GM18499 (cell line): Measurements from ENCODE around the gene SMAP1.
A peak's percentile ranks its signal among the peaks of the same experiment; 100 is the strongest.

Experiments
- ATAC-seq: cut with Tn5 transposase; IDR thresholded peaks from one replicate; pipeline ENCODE4 v1.9.1; 2021; ENCODE audit warnings: moderate number of reproducible peaks; ENCODE audit not compliant: insufficient read depth, unreplicated experiment

Gene SMAP1

GRCh38 chr6:70834520-70834919 is 166.8 kb downstream of the SMAP1 start:
- no peak for ATAC-seq

DNA sequence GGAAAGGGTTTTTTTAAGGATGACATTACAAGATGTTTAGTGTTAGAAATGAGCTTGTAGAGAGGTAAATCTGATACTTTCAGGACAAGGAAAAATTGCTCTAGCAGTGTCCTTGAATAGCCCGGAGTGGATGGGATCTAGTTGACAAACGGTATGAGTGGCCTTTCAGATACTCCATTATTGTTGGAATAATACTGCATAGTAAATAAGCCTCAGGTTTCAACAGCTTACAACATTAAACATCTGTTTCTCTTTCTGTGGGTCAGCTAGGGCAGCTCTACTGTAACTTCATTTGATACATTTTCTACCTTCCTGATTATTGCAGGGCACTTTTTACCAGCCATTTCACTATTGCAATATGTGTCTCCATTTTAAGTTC is 171.2 kb downstream of the SMAP1 start:
- ATAC-seq, result no peak

- no peak for ATAC-seq
Measured at GRCh38 chr6:70839286-70840266, 171.9 kb downstream of the SMAP1 start.

- ATAC-seq, result no peak
Measured at GRCh38 chr6:70841112-70841511, 173.4 kb downstream of the SMAP1 start.

- no peak for ATAC-seq
Measured at GRCh38 chr6:70842541-70842940, 174.9 kb downstream of the SMAP1 start.

DNA sequence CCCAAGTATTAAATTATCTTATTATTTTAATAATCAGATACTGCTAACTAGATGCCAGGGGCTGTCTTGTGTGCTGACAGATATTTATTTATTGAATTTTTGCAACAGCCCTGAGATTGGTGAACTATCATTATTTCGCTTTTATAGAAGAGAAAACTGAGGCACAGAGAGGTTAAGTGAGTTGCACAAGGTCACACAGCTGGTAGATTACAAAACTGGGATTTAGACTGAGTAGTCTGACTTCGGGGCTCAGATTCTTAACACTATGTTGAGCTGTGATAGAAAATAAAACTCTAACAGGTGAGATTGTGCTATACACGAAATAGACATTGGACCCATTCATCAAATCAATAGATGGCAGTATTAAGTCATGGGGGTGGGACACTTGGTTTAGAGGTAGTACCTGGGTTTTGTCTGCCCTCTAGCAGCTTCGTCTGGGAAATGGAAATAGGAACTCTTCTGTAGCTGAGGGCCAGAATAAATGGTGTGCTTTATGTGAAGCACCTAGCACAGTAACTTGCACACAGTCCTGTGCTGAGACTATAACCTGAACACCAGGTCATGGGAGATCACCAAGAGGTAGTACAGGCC is 175.7 kb downstream of the SMAP1 start:
- no peak for ATAC-seq

DNA sequence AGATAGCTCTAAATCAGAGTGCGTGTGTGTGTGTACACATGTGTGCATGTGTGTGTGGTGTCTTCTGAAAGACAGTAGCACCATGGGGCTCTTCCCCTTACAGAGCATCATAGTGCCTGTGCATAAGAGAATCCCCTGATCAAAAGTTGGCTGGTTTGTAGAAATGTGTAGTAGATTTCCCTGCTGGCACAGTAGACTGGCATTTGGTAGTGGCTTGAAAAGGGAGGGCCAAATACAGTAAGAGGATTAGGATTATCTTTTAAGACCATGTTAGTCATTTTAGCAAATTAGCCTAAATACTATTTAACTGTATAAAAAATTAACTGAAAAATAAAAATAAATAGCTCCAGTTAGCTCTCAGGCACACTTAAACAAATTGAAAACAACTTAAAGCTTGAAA is 176.6 kb downstream of the SMAP1 start:
- ATAC-seq, result no peak

- ATAC-seq, result no peak
Measured at GRCh38 chr6:70846207-70846835, 178.6 kb downstream of the SMAP1 start.

DNA sequence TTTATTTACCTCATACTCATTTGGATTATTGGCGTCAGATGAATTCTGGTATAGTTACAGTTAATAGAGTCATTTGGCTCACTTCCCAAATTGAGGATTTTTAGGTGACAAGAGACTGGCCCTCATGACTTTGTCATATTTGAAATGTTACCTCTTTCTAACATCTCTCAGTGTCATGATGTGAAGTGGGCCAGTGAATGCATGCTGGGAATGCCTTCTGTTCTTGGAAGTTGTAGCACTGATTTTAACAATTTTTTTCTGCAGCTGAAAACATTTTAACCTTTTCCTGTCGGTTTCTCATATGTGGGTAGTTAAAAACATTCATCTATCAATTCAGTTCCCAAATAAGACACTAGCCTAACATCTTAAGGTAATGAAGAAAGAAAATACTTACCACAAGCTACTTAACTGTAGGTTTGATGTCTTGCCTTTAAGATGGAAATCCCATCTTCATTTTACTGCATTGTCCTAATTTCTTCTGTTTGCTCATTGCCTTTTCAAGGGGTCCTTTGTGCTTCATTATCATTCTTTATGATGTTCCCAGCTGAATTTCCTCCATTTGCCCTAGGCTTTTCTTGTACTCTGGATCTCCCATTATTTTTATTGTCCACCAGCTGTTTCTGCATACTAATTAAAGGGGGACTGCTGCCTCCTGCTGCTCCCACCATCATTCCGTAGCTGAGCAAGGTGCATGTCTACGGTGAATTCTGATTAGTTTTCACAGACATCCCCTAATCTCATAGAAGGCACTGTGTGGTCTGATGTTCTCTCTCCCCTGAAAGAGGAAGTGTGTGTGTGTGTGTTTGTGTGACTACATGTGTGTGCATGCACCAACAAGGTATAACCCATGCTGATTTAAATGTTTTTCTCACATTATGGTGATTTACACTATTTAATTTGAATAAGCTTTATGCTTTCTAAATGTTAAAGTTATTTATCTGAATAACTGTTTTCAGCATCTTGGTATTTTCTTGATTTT is 179.7 kb downstream of the SMAP1 start:
- no peak for ATAC-seq

DNA sequence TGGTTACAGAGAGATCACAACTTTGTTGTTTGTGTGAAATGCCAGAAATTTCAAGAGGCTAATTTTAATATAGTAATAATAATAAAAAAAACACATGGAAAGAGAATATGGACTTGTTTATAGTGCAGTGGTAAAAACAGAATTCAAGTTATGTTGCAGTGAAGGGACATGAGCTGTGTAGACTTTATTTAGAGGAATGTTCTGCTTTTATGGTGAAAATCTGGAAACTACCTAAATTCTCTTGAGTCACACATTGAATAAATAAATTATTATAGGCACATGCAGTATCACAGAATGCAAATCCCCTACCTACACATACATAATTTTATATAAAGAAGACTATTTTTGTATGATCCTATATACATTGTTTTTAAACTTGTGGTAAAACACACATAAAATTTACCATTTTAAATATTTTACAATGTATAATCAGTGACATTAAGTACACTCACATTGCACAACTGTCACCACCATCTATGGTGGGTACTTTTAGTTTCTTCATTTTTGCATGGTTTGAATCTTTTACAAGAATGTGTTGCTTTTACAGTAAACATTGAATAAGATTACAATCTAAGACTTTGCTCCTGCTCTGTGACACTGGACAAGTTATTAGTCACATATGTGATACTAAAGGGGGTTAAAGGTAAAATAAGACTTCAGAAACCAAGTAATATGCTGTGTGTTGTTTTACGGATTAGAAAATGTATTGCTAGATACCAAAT is 181.8 kb downstream of the SMAP1 start:
- no peak for ATAC-seq

- ATAC-seq, result no peak
Measured at GRCh38 chr6:70852667-70853246, 185.1 kb downstream of the SMAP1 start.

- peak; percentile 100 for ATAC-seq
Measured at GRCh38 chr6:70857387-70858077, 189.8 kb downstream of the SMAP1 start.

- no peak for ATAC-seq
Measured at GRCh38 chr6:70860045-70860444, 192.4 kb downstream of the SMAP1 start.

DNA sequence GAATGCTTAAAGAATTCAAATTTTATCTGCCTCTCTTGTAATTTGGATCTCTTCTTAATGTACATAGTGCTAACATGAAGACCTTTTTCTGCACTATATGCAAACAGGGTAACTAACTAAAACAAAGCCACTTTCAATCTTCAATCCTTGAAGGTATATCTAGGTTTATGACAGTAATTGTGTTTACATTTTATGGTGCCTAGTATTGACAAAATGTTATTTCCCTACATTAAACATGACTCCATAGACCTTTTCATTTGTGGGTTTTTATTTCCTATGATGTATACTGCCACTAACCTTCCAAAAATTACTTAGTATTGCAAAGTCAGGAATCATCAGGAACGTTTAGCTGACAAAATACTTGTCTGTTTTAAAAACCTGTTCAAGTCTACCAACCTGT is 193.2 kb downstream of the SMAP1 start:
- ATAC-seq, result no peak

DNA sequence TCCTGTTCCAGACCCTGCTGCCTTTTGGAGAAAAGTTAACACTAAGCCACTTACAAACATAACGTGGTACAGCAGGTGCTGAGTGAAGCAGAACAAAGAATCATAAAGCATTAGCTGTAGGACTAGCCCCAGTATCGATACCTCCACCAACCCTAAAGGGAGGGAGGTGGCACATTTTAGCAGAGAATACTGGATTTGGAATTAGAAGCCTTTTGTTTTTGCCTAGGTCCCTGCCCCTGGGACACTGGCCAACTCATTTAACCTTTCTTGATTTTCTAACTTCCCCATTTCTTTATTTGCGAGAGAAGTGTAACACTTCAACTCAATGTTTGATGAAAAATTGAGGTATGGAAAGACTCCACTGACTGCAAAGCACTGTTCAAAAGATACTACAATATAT is 195.7 kb downstream of the SMAP1 start:
- no peak for ATAC-seq

GRCh38 chr6:70864401-70864800 is 196.7 kb downstream of the SMAP1 start:
- ATAC-seq, result no peak

- ATAC-seq, result no peak
Measured at GRCh38 chr6:70872469-70872868, 204.8 kb downstream of the SMAP1 start.

DNA sequence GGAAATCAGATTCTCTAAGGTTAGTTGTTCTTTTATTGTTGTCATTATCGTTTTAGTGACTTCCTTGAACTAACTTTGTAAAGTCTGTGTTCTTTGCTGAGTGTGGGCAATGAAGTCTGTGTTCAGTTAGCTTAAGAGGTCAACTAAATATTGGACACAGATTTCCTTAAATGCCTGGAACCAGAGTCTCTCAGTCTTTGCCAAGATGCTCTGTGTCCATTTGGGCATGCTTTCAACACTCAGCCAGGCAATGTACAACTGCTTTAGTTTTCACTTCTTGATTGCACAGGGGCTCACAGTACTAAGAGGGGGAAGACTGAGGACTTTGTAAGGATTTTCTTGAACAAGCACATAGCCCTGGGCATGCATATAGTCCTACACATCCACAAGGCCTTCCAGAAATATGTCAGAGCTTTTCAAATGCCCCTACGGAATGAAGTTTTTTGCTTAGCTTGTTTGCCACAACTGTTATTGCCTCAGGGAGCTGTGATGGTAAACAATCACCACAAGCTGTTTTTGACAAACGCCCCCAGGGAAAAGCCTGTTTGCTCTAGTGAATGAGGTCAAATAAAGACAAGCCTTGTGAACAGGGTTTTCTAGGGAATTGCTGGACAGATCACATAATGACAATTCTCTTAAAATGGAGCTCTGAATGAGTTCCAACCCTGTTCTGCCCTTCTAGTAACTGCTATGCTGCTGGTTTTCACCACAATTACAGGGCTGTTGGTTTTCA is 206.7 kb downstream of the SMAP1 start:
- ATAC-seq, result no peak
